Middle frontal gyrus (tissue), 1 donor: ENCODE results near the gene ASIC3.
"Not testable (repeated sequence)": the region's sequence is repeated elsewhere in the genome, so short reads cannot be mapped to it uniquely, and the experiment has no call there.

Source experiments
- DNase-seq: peaks from one replicate; pipeline ENCODE4 v3.0.0-alpha.2; 2015; ENCODE audit warnings: low spot score; ENCODE audit errors: extremely low spot score

The ASIC3 gene

DNA sequence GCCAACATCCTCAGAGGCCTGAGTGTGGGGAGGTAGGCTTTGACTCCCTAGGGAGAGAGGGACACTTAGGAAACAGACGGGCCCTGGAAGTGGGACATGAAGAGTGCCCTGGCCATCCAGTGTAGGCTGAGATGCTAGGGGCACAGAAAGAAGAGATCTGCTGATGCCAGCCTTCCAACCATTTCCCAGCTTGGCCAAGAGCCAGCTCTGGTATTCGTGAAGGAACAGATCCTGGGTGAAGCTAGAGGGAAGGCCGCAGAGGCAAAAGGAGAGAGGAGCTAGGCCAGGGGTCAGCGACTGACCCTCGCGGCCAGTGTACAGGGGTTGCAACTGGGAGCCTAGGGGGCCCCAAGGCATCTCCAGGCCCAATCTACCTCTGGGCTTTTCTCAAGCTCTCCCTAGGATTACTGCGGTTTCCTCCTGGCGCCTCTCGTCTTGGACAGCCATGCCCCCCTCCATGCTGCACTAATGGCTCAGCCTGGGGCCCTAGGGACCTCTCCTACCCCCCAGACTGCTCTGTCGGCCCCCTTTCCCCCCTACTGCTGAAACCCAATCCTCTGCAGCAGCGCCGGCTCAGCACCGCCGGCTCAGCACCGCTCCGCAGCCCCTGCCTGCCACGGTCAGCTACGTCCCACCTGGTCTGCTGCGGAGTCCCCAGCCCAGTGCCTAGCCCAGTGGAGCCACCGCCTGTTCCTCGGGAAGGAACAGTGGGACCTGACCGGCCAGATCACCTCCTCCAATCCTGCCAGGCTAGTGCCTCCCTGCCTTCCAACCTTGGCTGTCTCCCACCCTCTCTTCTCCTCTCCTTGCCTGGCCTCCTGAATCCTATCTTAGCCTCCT is at the start of gene ASIC3:
TSS of gene ASIC3 (plus strand) at position 556 of the 840 bp plus-strand sequence. CDS start 355 bp downstream, outside the sequence.
- no peak for DNase-seq

DNA sequence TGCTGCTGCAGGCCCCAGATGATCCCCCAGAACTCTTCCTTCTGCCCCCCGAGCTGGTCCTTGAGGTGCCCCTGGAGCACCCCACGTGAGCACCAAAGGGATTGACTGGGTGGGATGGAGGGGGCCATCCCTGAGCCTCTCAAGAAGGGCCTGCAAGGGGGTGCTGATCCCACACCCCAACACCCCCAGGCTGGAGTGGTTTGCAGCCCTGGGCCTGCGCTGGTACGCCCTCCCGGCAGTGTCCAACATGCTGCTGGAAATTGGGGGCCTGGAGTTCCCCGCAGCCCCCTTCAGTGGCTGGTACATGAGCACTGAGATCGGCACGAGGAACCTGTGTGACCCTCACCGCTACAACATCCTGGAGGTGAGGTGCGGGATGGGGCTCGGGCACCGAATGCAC is 49.3 kb upstream of the ASIC3 start:
- DNase-seq: no peak

DNA sequence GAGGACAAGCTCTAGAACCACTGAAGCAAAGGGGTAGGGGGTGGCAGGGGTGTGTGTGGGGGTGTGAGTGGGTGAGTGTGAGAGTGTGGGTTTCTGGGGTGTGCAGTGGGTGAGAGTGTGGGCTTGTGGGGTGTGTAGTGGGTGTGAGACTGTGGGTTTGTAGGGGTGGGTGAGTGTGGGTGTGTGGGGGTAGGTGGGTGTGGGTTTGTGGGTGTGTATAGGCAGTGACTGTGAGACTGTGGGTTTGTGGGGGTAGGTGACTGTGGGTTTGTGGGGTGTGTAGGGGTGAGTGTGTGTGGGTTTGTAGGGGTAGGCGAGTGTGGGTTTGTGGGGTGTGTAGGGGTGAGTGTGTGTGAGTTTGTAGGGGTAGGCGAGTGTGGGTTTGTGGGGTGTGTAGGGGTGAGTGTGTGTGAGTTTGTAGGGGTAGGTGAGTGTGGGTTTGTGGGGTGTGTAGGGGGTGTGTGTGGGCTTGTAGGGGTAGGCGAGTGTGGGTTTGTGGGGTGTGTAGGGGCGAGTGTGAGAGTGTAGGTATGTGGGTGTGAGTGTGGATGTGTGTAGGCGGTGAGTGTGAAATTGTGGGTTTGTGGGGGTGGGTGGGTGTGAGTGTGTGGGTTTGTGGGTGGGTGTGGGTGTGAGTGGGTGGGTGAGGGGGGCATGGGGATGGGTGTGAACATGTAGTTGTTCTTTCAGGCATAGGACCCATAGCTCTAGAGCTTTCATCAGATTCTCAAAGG is 48.7 kb upstream of the ASIC3 start:
- DNase-seq: no peak

DNA sequence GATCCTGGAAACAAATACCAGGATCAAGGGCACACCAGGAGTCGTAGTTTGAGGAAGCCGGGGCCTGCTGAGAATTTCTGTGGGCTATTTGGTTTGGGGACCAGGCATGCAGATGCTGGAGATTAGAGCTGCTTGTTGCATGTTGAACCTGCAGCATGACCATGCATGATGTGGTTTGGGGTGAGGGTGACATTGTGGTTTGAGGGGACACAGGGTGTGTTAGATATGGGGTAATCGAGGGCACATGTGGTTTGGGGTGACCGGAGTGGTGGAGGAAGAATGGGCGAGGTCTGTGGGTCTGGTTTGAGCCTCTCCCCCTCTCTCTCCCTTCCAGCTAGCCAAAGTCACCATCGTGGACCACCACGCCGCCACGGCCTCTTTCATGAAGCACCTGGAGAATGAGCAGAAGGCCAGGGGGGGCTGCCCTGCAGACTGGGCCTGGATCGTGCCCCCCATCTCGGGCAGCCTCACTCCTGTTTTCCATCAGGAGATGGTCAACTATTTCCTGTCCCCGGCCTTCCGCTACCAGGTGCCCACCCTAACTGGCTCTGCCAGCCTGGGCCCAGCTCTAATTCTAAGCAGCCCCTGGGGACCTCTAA is 47.3 kb upstream of the ASIC3 start:
- DNase-seq: no peak

DNA sequence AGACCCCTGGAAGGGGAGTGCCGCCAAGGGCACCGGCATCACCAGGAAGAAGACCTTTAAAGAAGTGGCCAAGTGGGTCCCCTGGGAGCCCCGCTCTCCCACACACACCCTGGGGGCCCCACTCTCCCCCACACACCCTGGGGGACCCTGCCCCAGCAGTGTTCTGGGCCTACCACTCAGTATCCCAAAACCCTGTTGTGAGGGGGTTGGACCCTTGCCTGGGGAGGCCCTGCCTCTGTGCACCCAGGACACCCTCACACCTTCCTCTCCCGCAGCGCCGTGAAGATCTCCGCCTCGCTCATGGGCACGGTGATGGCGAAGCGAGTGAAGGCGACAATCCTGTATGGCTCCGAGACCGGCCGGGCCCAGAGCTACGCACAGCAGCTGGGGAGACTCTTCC is 46.8 kb upstream of the ASIC3 start:
- DNase-seq: no peak

DNA sequence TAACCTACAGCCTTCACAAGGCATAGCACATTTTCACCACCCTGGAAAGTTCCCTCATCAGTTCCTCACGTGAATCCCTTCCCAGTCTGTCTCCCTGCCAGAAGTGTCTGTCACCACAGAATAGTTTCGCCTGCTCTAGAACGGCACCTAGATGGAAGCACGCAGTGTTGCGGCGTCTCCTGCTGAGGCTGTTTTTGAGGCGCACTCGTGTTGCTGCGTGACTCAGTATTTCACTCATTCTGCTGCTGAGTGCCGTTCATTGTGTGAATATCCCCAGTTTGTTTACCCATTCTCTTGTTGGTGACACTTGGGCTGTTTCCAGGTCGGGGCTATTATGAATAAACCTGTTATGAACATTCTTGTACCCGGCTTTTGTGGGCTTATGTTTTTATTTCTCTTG is 44.8 kb upstream of the ASIC3 start:
- DNase-seq: no peak

DNA sequence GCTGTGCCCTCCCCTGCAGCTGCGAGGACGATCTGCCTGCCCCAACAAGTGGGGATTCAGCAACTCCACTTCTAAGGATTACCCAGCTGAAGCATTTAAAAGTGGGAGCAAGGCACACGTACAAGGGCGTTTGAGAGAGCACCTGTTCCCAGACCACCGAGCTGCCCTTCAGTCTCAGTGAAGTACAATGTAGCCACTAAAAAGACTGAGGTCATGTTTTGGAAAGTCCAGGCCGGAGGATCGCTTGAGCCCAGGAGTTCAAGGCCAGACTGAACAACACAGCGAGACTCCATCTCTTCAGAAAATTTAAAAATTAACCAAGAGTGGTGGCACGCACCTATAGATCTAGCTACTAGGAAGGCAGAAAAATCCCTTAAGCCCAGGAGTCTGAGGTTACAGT is 42.8 kb upstream of the ASIC3 start:
- no peak for DNase-seq

DNA sequence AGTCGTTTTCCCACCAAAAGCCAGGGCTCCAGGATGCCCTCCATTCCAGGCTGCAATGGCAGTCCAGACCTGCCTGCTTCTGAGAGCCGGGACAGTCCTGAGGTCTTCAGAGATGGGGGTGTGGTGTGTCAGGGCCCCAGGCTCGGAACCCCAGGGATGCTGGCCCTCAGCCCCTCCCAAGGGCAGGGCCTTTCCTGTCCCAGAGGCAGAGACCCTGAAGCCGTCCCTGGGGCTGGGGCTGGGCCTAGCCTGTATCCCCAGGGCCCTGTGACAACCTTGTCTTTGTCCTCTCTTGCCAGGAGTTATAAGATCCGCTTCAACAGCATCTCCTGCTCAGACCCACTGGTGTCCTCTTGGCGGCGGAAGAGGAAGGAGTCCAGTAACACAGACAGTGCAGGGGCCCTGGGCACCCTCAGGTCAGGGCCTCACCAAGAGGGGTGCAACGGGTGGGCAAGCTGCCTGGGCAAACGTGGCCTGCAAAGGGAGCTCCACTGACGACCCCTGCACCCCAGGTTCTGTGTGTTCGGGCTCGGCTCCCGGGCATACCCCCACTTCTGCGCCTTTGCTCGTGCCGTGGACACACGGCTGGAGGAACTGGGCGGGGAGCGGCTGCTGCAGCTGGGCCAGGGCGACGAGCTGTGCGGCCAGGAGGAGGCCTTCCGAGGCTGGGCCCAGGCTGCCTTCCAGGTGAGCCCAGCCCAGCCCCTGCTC is 41.6 kb upstream of the ASIC3 start:
- DNase-seq: no peak

DNA sequence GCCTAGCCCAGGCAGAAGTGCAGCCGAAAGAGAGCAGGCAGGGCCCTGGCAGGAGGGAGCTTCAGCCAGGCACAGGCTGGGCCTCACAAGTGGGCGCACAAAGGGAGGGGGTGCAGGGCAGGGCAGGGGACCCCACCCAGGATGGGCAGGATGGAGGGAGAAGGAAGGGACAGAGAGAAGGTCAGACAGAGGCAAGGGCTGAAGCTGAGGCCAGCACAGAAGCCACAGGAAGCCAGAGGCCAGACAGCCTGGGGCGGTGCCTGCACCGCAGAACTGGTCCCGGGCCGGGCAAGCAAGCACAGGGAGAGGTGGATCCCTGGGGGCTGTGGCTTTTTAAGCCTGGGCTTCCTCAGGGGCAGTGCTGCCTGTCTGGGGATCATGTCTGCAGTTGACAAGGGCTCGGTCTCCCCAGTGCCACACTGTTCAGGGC is 40.8 kb upstream of the ASIC3 start:
- DNase-seq: no peak

DNA sequence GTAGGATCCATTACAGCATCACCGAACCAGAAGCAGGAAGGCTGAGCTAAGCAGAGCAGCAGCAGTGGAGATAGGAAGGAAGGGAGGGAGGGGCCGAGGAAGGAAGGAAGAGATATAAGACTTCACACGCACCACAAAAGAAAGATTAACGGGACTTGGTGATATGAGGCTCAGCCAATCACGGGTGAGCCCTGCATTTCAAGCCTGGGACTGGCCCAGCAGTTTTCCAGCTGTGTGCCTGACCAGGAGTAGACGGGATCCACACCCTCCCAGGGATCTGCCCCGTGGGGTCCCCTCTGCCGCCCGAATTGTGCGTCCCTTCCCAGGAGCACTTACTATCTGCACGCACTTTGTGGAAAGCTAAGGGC is 40.2 kb upstream of the ASIC3 start:
- DNase-seq: no peak

DNA sequence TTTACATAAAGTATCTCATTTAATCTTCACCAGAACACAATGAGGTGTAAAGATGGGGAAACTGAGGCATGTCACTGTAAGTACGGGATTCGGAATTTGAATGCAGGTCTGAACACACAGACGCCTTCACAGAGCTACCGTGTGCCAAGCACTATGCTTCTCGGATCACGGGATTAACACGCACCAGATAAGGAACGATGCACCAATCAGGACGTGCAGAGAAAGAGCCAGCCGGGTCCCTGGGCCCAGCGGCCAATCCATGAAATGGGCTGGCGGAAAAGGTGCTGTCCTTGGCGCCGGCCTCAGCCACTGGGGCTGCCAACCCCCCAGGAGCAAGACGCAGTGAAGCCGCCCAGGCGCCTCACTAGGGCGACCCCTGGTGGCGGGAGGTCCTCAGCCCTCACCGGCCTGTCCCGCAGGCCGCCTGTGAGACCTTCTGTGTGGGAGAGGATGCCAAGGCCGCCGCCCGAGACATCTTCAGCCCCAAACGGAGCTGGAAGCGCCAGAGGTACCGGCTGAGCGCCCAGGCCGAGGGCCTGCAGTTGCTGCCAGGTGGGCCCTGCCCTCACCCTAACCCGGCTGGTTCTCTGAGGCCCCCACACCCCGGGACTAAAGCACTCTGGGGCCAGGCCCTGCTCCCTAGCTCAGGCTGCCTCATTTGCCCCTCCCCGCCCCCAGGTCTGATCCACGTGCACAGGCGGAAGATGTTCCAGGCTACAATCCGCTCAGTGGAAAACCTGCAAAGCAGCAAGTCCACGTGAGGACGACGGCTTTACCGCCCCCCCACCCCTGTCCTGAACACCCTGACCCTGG is 39.6 kb upstream of the ASIC3 start:
- DNase-seq: no peak

DNA sequence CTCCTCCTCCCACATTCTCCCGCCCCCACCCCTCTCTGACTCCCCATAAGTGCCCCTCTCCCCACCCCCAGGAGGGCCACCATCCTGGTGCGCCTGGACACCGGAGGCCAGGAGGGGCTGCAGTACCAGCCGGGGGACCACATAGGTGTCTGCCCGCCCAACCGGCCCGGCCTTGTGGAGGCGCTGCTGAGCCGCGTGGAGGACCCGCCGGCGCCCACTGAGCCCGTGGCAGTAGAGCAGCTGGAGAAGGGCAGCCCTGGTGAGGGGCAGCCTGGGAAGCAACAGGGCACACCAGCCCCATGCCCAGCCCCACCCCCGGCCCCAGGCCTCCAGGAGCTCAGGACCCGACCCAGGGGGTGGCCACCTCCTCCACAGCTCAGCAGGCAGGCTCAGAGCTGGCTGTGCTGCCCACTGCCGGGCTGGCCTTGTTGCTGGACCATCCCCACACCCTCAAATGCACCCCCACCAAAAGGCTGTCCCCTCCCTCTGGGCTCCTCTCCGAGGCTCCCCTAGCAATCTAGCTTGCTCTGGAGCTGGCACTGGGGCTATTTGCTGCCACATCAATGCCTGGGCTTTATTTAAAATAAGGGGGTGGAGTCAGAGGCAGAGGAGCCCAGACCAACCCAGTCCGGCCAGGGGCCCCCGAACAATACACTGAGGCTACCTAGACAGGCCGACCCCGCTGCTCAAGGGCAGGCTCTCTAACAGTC is 38.8 kb upstream of the ASIC3 start:
- DNase-seq: no peak

DNA sequence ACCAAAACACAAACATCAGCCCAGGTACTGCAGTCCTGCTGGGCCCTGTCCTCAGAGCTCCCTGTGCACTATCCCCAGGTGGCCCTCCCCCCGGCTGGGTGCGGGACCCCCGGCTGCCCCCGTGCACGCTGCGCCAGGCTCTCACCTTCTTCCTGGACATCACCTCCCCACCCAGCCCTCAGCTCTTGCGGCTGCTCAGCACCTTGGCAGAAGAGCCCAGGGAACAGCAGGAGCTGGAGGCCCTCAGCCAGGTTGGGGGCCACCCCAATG is 38.4 kb upstream of the ASIC3 start:
- DNase-seq: no peak

DNA sequence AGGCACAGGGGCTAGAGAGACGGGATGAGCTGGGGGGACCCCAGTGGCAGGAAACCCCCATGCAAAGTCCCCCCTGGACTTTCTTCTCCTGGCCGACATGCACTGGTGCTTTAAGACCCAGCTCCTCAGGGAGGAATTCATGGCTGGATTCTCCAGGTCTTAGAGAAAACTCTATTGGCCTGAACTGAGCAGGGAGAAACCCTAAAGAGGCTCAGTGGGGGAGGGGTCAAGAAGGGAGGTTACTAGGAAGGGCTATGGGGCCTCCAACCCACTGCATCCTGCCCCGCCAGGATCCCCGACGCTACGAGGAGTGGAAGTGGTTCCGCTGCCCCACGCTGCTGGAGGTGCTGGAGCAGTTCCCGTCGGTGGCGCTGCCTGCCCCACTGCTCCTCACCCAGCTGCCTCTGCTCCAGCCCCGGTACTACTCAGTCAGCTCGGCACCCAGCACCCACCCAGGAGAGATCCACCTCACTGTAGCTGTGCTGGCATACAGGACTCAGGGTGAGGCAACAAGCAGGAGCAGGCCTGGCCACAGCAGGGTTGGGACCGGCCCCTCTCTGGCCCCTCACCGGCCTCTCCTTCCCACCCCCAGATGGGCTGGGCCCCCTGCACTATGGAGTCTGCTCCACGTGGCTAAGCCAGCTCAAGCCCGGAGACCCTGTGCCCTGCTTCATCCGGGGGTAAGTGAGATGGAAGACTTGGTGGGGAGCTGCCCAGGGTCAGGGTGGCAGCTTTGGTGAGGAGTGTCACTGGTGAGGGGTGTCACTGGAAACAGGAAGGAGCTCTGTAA is 37.8 kb upstream of the ASIC3 start:
- no peak for DNase-seq

DNA sequence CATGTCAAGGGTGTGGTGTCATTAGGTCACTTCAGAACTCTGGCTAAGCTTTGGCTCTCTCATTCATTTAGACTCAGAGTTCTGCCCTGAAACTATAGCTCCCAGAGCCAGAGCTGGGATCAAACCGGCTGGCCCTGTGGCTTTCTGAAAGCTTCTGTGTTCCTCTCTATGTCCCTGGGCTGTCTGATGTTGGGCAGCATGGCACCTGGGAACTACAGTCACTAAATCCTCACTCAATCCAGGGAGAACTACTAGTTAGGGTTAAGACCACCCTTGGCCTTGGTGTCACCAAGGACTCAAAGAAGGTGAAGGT is 37.3 kb upstream of the ASIC3 start:
- no peak for DNase-seq

DNA sequence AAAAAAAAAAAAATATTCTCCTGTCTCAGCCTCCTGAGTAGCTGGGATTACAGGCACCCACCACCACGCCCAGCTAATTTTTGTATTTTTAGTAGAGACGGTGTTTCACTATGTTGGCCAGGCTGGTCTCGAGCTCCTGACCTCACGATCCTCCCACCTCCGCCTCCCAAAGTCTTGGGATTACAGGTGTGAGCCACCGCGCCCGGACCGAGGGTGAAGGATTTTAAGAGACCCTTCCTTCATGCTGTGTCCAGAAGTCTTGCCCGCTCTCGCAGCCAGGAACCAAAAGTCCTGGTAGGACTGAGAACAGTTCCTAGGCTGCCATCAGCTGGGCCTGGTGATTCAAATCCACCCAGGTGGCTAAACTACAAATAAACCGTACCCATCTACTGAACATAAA is 36.7 kb upstream of the ASIC3 start:
- not testable (repeated sequence) for DNase-seq

DNA sequence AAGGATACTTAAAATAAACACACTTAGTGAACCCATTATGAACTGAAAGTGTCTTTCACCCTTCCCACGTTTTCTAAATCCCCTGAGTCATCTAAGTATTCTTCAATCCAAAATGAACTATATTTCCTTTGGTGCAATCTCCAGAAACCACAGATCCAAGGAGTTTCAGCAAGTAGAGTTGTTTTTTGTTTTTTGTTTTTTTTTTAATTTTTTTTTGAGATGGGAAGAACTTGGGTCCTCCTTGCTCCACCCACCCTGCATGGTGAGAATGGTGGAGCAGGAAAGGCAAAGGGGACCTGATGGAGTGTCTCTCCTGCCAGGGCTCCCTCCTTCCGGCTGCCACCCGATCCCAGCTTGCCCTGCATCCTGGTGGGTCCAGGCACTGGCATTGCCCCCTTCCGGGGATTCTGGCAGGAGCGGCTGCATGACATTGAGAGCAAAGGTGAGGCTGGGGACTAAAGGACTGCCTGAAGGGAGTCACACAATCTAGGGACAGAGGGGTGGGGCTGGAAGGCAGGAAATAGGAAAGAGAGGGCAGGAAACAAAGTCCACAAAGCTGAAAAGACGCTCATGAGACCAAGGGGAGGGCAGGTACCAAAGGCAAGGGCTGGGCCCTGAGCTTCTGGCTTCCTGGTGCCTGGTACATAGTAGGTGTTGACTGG is 36.2 kb upstream of the ASIC3 start:
- no peak for DNase-seq

DNA sequence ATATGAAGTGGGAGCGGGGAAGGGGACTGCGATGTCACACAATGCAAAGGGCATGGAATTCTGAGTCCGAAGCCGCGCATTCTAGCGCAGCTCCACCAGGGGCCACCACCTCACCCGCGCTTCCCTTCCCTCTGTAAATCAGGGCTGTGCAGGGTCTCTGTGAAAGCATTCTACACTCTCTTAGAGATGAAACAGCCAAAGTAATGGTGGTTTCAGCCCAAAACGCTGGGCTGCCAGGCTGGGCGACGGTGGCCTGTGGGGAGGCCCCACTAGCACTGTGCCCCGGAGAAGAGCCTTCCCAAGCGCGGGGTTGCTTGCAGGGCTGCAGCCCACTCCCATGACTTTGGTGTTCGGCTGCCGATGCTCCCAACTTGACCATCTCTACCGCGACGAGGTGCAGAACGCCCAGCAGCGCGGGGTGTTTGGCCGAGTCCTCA is 35.4 kb upstream of the ASIC3 start:
- DNase-seq: no peak

DNA sequence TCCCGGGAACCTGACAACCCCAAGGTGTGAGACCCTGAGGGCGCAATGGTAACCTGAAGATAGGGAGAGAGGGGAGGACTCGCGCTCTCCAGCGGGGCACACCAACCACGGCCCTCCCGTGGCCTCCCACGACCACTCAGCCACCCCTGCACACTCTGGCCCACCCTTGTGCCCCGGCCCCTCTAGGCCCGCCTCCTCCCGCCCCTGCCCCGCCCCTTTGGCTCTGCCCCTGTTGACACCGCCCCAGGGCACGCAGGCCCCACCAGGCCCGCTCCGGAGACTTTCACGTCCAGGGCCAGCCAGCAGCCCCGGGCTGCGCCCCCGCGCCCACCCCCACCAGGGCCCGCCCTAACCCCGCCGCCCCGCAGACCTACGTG is 35.0 kb upstream of the ASIC3 start:
- DNase-seq: no peak
